SIG-M5 treated with dmso at 0.1 percent for 504 hours (cell line): ENCODE measurements around the gene RBBP4.

Experiments
- DNase-seq: peaks from one replicate; lab custom pipeline; 2025; ENCODE audit not compliant: unreplicated experiment; lab: John Stamatoyannopoulos, UW

The RBBP4 gene

DNA sequence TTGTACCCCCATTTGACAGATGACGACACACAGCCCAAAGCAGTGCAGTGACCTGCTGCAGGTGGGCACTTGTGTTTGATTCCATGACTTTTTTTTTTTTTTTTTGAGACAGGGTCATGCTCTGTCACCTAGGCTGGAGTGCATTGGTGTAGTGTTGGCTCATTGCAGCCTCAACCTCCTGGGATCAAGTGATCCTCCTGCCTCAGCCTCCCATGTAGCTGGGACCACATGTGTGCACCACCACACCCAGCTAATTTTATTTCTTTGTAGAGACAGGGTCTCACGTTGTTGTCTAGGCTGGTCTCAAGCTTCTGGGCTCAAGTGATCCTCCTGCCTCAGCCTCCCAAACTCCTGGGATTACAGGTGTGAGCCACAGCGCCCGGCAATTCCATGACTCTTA, 66.5 kb downstream of the RBBP4 start:
- no peak for DNase-seq

DNA sequence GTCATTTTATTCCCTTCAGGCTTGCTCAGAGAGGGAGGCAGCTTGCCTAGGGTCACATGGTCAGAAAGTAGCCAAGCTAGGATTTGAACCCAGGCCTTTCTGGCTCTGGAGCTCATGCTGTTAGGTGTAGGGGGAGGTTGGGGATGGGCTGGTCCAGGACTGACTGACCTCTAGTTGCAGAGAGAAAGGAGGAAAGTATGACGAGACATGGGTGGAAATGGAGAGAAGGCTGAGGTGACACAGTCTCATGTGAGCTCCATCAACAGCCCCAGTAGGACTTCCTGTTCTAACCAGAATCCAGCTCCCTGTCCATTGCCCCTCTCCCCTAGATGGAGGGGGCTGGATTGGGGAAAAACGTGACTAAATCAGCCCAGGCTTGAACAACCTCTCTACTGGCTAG, 67.0 kb downstream of the RBBP4 start:
- DNase-seq = no peak

DNA sequence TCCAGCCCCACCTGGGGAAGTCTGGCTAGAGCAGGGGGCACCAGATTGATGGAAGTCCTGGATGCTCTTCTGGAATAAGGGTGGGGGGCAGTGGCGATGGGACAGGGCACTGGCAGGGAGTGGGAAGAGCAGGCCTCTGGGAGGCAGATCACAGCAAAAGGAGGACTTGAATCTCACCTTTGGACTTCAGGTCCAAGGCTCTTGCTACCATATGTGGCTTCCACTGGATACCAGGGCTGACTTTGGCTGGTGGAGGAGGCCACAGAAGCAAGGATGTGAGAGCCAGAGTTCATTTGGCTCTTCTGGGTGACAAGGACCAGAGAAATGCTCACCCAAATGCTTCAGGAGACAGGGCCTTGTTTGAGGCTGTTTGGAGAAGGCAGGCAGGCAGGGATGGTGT, 67.5 kb downstream of the RBBP4 start:
- no peak for DNase-seq

DNA sequence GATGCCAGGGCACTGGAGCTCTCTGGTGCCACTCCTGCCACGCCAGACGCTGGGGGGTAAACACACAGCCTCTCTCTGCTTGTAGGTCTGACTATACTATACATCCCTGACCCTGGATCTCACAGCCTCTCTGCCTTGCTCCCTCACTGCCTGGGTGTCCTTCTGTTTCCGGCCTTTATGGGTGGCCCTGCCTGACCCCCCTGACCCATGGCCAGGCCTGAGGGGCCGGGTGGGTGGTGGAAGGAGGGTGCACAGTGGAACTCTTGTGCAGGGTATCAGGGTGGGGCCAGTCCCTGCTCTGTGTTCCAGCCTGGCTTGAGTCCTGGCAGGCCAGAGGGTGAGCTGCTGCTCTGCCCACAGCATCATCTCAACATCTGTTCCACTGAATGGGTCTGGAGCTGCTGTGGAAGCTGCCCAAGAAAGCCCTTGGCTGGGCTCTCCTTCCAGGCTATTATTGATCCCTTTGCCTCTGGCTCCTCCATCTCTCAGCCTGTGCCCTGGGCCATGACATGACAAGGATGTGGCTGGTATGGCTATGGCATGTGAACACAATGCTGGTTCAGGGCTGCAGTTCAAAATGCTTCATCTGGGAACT, 68.8 kb downstream of the RBBP4 start:
- DNase-seq = no peak

DNA sequence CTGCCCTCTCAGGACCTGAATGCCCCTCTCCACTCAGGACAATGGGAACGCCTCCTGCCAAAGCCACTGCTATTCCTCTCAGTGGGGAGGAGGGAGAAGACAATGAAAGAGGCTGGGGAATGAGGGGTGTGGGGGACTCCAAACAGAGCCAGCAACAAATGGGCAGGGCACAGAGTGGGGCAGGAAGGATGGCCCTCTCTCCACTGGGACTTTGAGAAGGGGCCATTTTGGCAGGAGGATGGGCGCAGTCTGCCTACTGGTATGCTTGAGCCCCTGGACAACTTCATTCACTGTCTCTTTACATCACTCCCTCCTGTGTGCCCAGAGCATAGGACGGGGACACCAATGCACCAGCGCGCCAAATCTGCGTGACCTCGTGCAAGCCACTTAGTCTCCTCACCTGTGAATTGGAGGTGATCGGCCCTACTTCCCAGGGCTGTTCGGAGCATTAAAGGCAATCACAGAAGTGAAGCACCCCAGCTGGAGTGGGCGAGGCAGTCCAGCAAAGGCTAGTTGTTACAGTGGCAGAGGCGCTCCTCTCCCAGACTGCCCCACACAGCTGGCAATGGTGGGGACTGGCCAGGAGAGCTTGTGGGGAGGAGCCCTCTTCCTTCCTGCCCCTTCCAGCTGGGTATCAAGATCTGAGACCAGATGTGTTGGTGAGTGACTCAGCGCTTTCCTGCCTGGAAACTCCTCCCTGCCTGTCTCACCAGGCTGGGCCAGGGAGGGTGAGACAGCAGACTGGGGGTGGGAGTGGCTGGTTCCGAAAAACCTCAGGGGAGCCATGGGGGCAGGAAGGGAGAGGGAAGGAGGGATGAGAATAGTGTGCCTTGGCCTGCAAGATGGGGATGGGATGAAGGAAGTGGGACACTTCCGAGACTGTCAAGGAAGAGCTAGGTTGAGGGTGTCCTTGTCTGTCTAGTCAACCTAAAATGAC, 73.9 kb downstream of the RBBP4 start:
- DNase-seq = peak; percentile 66

DNA sequence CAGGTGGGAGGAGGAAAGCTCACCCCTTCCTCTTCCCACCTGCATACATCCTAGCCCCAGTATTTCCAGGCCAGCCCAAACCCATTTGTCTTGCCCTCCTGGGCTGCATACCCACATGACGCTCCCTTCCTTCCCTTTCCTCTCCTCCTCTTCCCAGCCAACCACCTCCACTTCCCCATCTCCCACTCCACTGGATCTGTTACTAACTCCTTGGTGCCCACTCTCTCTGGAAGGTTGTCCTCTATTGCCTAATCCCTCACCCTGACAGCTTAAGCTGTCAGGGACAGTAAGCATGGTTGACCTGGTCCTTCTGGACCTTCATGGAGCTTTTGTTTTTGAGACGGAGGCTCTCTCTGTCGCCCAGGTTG, 74.6 kb downstream of the RBBP4 start:
- DNase-seq = no peak

DNA sequence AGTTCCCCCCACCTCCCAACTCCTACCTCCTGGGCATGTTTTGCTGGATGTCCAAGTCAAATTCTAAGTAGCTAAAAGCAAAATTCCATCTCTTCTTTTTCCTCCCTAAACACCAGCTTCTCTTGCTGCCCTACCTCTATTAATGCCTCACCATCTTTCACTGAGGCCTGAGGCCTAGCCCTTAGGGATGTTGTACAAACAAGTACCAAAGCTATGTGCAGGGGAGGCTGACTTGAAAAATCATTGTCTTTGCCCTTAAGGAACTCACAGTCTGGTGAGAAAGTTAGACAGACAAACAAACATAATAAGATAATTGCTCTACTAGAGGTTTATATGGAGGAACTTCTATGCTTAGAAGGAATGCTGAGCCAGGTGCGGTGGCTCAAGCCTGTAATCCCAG, 76.9 kb downstream of the RBBP4 start:
- DNase-seq = no peak

DNA sequence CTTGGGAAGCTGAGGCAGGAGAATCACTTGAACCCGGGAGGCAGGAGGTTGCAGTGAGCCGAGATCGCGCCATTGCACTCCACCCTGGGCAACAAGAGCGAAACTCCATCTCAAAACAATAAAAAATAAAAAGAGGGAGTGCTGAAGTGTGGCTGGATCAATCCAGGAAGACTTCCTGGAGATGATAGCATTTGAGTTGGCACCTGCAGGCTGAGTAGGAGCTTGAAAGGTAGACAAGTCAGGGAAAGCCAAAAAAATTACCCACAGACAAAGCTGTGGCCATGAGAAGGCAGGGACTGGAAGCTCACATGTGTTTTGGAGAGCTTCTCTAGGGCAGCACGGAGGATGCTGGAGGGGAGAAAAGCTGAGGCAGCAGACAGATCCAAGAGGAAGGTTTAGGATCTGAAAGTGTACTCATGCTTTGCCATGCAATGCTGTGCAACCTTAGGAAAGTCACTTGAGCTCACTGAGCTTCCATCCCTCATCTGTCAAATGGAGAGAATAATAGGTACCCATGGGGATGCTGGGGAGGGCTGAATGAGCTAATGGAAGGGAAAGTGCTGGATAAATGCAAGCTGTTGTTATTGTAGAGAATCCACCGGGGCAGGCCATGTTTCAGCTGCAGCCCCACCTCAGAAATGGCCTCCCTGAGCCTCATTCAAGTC, 77.5 kb downstream of the RBBP4 start:
- DNase-seq = no peak

DNA sequence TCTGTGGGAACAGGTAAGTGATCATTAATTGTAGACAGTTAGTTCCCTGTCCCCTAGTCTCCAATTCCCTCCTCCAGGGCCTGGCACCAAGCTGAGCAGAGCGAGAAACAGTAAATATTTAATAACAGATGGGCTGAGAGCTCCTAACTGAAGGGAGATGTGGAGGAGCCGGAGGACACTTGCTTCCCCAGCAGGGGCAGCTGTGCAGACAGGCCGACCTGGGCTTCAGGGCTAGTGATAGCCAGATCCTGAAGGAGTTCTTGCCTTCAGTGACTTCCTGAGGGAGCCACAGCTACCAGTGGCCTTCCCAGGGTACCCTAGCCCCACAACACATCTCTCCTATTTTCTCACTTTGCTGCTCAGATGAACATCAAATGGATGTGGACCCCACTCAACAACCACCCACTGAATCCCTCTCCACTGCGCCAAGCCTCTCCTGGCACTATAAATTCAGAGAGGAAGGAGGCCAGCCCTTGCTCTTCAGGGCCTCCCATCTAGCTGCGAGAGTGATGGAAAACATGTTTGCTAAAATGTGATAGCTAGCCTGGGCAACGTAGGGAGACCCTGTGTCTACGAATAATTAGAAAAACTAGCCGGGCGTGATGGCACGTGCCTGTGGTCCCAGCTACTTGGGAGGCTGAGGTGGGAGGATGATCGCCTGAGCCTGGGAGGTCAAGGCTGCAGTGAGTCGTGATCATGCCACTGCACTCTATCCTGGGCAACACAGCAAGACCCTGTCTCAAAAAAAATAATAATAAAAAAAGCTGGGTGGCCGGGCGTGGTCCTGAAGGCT, 78.4 kb downstream of the RBBP4 start:
- no peak for DNase-seq

DNA sequence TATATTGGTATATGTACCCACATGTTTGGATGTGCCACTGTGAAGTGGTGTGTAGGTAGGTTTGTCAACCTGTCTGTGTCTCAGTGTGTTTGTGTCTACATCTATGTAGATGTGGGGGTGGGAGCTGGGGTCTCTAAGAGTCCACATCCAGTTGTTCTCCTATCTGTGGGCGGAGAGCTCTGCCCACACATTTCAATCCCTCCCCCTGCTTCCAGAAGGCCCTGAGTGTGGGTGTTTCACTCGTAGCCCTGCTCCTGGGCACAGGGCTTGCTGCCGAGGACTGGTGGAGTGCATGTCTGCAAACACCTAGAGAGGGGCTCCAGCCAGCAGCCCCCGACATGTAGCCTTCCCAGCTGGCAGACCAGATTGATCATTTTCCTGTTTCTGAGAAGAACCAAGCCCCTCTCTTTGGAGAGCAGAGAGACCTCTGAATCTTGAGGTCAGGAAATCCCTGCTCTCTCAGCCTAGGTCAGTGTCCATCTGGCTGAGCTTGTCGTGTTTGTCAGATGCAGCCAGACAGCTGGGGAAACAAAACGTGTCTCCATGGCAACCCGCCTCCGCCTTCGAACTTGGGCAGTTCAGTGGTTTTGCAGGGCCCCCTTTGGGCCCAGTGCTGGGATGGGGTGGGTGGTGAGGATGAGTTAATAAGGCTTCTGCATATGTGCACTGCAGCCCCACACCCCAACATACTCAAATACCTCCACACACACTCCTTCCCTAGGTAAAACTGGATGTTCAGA, 82.7 kb downstream of the RBBP4 start:
- DNase-seq = no peak
